GM12865 (cell line): ENCODE results near the gene C11orf91.
"Not testable (repeated sequence)": the region's sequence is repeated elsewhere in the genome, so short reads cannot be mapped to it uniquely, and the experiment has no call there.

Experiments
- DNase-seq: peaks from one replicate; pipeline ENCODE4 v3.0.0; 2010; ENCODE audit warnings: low read depth
- H3K4me3 ChIP-seq: 2 replicates; pipeline ENCODE4 v1.5.1; 2011; ENCODE audit warnings: mild to moderate bottlenecking, low read depth, low read length, control low read depth
- CTCF ChIP-seq: IDR thresholded peaks from 2 replicates; pipeline ENCODE4 v1.5.1; 2011; ENCODE audit warnings: low read length, control low read depth, low read depth, inconsistent platforms; ENCODE audit not compliant: insufficient read depth; ENCODE audit errors: missing control alignments

The C11orf91 gene

DNA sequence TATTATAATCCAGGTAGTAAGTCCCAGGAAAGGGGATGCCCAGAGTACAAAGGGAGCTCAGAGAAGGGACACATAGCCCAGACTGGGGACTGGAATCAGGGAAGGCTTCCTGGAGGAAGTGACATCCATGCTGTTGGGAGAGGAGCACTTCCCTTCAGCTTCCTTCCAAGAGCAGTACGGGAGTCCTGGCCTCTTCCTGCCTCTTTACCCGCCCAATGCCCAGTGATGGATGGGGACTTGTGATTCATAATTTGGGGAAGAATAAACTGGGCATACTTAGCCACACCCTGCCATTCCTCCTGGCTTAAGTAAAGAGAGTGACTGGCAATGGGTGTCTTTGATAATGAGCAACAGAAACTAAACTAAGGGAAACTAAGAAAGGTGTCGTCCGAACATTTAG lies 11.5 kb downstream of the C11orf91 start:
- no peak for TF ChIP-seq CTCF
- H3K4me3 ChIP-seq, result no peak overlapping the region
- no peak for DNase-seq

GRCh38 chr11:33687733-33688479 lies 12.7 kb downstream of the C11orf91 start:
- peak; percentile 58 for TF ChIP-seq CTCF
- no peak overlapping the region for H3K4me3 ChIP-seq
- peak; percentile 74 for DNase-seq

- no peak for TF ChIP-seq CTCF
Measured at GRCh38 chr11:33685082-33685481, 15.5 kb downstream of the C11orf91 start.

DNA sequence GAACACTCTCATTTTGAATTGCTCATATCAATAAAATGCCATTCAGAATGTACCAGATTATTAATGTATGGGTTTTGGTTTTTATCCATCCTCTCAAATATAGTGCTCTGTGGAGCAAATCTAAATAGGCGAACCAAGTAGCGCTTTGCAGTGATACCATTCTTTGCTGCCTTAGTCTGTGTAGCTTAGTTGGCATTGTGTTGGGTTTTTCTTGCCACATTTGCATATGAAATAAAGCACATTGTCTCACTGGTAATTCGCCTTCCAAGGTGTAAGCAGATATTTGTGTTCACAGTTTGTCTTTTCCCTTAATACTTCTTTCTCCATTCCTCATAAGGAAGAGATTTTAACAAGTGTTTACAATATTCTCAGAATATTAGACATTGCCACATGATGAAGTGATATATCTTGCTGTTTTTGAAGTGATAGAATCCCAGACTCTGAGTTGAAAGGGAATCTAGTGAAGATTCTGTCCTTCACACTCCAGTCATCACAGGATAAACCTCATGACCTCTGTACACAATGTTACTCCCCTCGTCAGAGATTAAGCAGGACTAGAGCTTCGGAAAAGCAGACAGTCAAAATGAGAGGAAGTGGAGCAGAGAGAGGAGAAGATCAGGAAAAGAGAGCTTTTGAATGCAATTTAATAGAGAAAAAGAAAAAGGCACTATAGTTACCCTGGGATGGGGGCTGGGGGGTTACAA lies 16.5 kb downstream of the C11orf91 start:
- no peak overlapping the region for H3K4me3 ChIP-seq
- TF ChIP-seq CTCF, result no peak
- no peak for DNase-seq

More at GRCh38 chr11:33685082-33685481, 15.5 kb downstream of the C11orf91 start:
- H3K4me3 ChIP-seq, result no peak overlapping the region
- DNase-seq, result no peak

DNA sequence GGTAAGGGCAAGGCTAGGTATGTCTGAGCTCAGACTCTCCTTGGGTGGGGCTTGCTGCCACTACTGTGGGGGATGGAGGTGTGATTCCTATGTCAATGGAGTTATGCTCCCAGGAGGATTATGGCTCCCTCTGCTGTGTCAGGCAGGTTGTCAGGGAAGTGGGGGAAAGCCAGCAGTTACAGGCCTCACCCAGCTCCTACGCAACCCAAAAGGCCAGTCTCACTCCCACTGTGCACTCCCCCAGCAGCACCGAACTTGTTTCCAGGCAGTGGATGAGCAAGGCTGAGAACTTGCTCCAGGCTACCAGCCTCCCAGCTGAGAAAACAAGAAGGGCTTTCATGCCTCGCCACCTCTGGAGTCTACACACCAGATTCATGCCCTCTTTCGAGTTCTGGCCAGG lies 18.2 kb downstream of the C11orf91 start:
- no peak for DNase-seq

GRCh38 chr11:33682019-33682418 lies 18.6 kb downstream of the C11orf91 start:
- no peak for TF ChIP-seq CTCF
- DNase-seq, result no peak
- H3K4me3 ChIP-seq, result no peak overlapping the region

More for the DNA sequence above, 18.2 kb downstream of the C11orf91 start:
- no peak for TF ChIP-seq CTCF
- no peak overlapping the region for H3K4me3 ChIP-seq

DNA sequence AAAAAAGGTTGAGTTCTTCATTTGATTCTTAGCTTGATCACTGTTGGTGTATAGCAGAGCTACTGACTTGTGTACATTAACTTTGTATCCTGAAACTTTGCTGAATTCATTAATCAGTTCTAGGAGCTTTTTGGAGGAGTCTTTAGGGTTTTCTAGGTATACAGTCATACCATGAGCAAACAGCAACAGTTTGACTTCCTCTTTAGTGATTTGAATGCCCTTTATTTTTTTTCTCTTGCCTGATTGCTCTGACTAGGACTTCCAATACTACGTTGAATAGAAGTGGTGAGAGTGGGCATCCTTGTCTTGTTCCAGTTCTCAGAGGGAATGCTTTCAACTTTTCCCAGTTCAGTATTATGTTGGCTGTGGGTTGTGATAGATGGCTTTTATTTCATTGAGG lies 22.0 kb downstream of the C11orf91 start:
- DNase-seq, H3K4me3 ChIP-seq: not testable (repeated sequence)
